ENCODE data around the gene TELO2. TPM values are rescaled to one million over a fixed set of nuclear protein-coding genes. Genes with fewer than 3 reads are reported as not detected.

TELO2 gene
- total RNA-seq, 4 donors from 2014 or later = 34.5 to 105 (median 82.4) TPM

DNA sequence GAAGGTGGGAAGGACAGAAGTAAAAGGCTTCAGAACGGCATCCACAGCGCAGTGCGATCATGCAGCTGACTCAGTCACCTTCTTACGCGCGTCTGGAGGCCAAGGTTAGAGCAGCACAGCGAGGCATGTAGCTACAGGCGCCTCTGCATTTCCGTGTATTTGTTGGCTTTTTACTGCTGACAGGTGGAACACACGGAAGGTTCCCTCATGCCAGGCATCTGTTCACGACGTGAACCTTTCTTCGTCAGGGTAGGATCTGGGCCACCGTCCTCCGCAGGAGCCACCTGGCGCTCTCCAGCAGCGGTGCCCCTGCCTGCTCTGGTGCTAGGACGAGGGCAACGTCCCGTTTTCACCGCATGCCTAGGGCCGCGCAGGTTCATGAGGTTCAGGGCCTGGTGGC, 55.6 kb downstream of the TELO2 start:
- H3K27ac ChIP-seq = peak overlapping the region in 2 of 4 donors; percentile 25 to 36
- TF ChIP-seq CTCF (IDR thresholded peaks at IDR 0.05) = no peak
- TF ChIP-seq POLR2A (IDR thresholded peaks at IDR 0.05) = no peak
- no peaks in the 10 kb centered on the region for H3K9me3 ChIP-seq
- no peaks in the 10 kb centered on the region for H3K27me3 ChIP-seq
- peaks cover 2 to 49% (median 11%) of the 10 kb centered on the region in 4 donors for H3K4me1 ChIP-seq
- DNase-seq = no peak
- no peak overlapping the region for H3K4me3 ChIP-seq
- H3K36me3 ChIP-seq = no peaks in the 10 kb centered on the region

GRCh38 chr16:1550069-1550468, 56.9 kb downstream of the TELO2 start:
- TF ChIP-seq CTCF (IDR thresholded peaks at IDR 0.05) = no peak
- TF ChIP-seq POLR2A (IDR thresholded peaks at IDR 0.05) = no peak
- peaks cover 0 to 36% (median 7%) of the 10 kb centered on the region in 4 donors for H3K4me1 ChIP-seq
- H3K27me3 ChIP-seq = no peaks in the 10 kb centered on the region
- no peak for DNase-seq
- no peak overlapping the region for H3K4me3 ChIP-seq
- H3K9me3 ChIP-seq = no peaks in the 10 kb centered on the region
- peak overlapping the region in 1 of 4 donors; percentile 36 for H3K27ac ChIP-seq
- peaks cover 0 to 4% (median 0%) of the 10 kb centered on the region in 3 donors for H3K36me3 ChIP-seq

- DNase-seq = no peak
- H3K27me3 ChIP-seq = no peaks in the 10 kb centered on the region
- H3K4me3 ChIP-seq = no peak overlapping the region
- H3K4me1 ChIP-seq = peaks cover 0 to 30% (median 2%) of the 10 kb centered on the region in 4 donors
- H3K36me3 ChIP-seq = peaks cover 0 to 10% (median 0%) of the 10 kb centered on the region in 3 donors
- TF ChIP-seq POLR2A (IDR thresholded peaks at IDR 0.05) (no peak), CTCF (IDR thresholded peaks at IDR 0.05) (no peak)
- no peaks in the 10 kb centered on the region for H3K9me3 ChIP-seq
- H3K27ac ChIP-seq = peak overlapping the region in 1 of 4 donors; percentile 36
These were observed 57.5 kb downstream of the TELO2 start for GRCh38 chr16:1550696-1551095.

DNA sequence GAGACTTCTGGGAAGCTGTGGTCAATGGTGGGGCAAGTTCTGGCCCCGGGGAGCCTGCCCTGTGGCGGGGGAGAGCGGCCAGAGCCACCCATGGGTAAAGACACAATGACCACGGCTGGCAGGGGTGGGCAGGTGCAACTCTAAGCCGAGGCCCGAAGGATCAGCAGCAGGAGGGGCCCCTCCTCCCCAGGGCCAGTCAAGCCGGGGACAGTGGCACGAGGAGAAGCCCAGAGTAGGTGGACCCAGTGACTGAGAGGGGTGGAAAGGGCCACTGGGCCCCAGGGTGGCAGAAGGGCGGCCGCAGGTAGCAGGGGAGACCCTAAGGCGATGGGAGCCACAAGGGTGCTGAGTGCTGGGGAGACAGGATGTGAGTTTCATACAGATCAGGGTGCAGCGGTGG, 58.0 kb downstream of the TELO2 start:
- Histone ChIP-seq H3K4me1 (peaks cover 0 to 25% (median 0%) of the 10 kb centered on the region in 4 donors), H3K27me3 (no peaks in the 10 kb centered on the region), H3K9me3 (no peaks in the 10 kb centered on the region), H3K4me3 (no peak overlapping the region), H3K36me3 (peaks cover 0 to 13% (median 0%) of the 10 kb centered on the region in 3 donors), H3K27ac (no peak overlapping the region)
- no peak for DNase-seq
- TF ChIP-seq CTCF (IDR thresholded peaks at IDR 0.05) = no peak

DNA sequence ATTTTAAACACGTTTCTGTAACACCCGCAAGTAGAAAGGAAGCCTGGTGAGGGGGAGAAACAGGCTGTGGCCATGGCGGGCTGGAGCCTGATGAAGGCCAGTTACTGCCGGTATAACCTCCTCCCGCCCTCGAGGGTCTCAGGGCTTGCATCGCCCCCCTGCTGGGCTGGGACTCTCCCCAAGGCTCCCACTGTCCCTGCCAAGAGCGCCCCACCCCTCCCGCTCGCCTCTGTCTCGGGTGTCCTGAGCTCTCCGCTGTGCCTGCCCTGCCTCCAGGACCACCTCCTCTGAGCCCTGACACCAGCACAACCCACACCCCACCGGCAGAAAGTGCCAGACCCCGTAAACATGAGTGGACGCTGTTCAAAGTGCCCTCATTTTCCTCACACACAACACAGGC, 59.0 kb downstream of the TELO2 start:
- peaks cover 0 to 18% (median 0%) of the 10 kb centered on the region in 4 donors for H3K4me1 ChIP-seq
- H3K27me3 ChIP-seq = no peaks in the 10 kb centered on the region
- DNase-seq = no peak
- no peak overlapping the region for H3K27ac ChIP-seq
- H3K4me3 ChIP-seq = no peak overlapping the region
- H3K9me3 ChIP-seq = no peaks in the 10 kb centered on the region
- peaks cover 0 to 20% (median 0%) of the 10 kb centered on the region in 3 donors for H3K36me3 ChIP-seq
- TF ChIP-seq POLR2A (IDR thresholded peaks at IDR 0.05) (no peak), CTCF (IDR thresholded peaks at IDR 0.05) (no peak)

Data from Peyer's patch (tissue), 4 donors.